K562 (cell line): ENCODE data around the gene OVOL1. TPM values are rescaled to one million over a fixed set of nuclear protein-coding genes. Genes with fewer than 3 reads are reported as not detected.

Experiments used
- FOXJ3 ChIP-seq: sonication (generic); formaldehyde crosslinking; IDR thresholded peaks from 2 replicates; pipeline ENCODE4 v1.4.0; 2020; ENCODE audit warnings: mild to moderate bottlenecking, missing genetic modification reagents
- GATA2 ChIP-seq: sonication (generic); formaldehyde crosslinking; IDR thresholded peaks from 2 replicates; pipeline ENCODE4 v1.4.0; 2020; ENCODE audit warnings: mild to moderate bottlenecking, missing genetic modification reagents
- MITF ChIP-seq: IDR thresholded peaks from 2 replicates; pipeline ENCODE4 v1.6.1; 2014; ENCODE audit warnings: antibody characterized with exemption
- MYBL2 ChIP-seq, 2 experiments: fragments of 450-650 bp in 1 of 2; sonication (generic) in 1 of 2; formaldehyde crosslinking in 1 of 2; IDR thresholded peaks; 2 replicates each; pipeline versions ENCODE4 v1.6.1 to v1.8.1; 2017 to 2022; ENCODE audit warnings: borderline replicate concordance in 1 of 2, inconsistent platforms in 1 of 2, low read depth in 1 of 2, mild to moderate bottlenecking in 1 of 2, missing genetic modification reagents in 1 of 2, moderate library complexity in 1 of 2
- NFE2 ChIP-seq: IDR thresholded peaks from 2 replicates; pipeline ENCODE4 v1.6.1; 2014; ENCODE audit warnings: antibody characterized with exemption, low read depth
- TGIF2 ChIP-seq: sonication (generic); formaldehyde crosslinking; IDR thresholded peaks from 2 replicates; pipeline ENCODE4 v1.8.1; 2022; ENCODE audit warnings: mild to moderate bottlenecking, missing genetic modification reagents, moderate library complexity
- ZNF586 ChIP-seq: fragments of 450-650 bp; formaldehyde crosslinking; conservative IDR thresholded peaks from 2 replicates; pipeline ENCODE4 v1.4.0; 2020; ENCODE audit warnings: mild to moderate bottlenecking, moderate library complexity
- polyA plus RNA-seq, 8 experiments: library from polyadenylated mRNA; depleted of rRNA in 4 of 8; stranded (reverse) in 5 of 8; unstranded in 3 of 8; fragments of >200 nt; fragmentation: Nextera tagmentation in 2 of 8; fragmentation: Illumina TruSeq in 1 of 8; extraction: Ambion mirVana in 2 of 8; extraction: Trizol in 1 of 8; gene quantifications; 2 replicates each; pipeline versions ENCODE4 v1.2.1 to v1.2.3, GENCODE V29; 2011 to 2014; ENCODE audit warnings: inconsistent platforms in 1 of 8, missing spikeins in 1 of 8
- total RNA-seq, 7 experiments: library from RNA; depleted of rRNA in 6 of 7; stranded (reverse); fragments of >200 nt in 6 of 7; fragmentation: Illumina TruSeq in 2 of 7; extraction: Trizol in 2 of 7; gene quantifications; 2 replicates each; pipeline versions ENCODE4 v1.2.1 to v1.2.3, GENCODE V29; 2011 to 2021; ENCODE audit warnings: low replicate concordance in 1 of 7
- TF ChIP-seq, protein P1 (sequence below), 2 experiments: fragments of 450-650 bp; IDR thresholded peaks; 2 replicates each; pipeline ENCODE4 v1.6.1; 2016; ENCODE audit warnings: mild to moderate bottlenecking in 2 of 2, borderline replicate concordance in 1 of 2, low read depth in 1 of 2, moderate library complexity in 1 of 2

The OVOL1 gene
- total and polyA plus RNA-seq, 9 of the 15 experiments (the other 6 are each of a cell fraction or from before 2014, with no cell fraction given) = 0.09 TPM; not detected in 8

DNA sequence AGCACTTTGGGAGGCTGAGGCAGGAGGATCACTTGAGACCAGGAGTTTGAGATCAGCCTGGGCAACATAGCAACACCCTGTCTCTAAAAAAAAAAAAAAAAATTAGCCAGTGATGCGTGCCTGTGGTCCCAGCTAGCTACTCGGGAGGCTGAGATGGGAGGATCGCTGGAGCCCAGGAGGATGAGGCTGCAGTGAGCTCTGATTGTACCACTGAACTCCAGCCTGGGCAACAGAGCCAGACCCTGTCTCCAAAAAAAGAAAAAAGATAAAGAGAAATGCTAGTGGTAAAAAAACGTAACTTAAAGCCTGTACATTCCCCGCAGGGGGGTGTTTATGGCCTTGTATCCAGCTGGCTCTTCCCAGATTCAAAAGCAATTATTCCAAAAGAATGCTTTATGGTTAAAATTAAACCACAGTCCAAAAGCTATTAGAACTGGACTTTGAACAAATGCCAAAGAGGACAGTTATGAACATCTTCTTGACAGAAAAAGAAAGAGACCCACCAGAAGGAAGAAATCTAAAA, 30.5 kb downstream of the OVOL1 start (continued):
- TF ChIP-seq, protein P1, sequence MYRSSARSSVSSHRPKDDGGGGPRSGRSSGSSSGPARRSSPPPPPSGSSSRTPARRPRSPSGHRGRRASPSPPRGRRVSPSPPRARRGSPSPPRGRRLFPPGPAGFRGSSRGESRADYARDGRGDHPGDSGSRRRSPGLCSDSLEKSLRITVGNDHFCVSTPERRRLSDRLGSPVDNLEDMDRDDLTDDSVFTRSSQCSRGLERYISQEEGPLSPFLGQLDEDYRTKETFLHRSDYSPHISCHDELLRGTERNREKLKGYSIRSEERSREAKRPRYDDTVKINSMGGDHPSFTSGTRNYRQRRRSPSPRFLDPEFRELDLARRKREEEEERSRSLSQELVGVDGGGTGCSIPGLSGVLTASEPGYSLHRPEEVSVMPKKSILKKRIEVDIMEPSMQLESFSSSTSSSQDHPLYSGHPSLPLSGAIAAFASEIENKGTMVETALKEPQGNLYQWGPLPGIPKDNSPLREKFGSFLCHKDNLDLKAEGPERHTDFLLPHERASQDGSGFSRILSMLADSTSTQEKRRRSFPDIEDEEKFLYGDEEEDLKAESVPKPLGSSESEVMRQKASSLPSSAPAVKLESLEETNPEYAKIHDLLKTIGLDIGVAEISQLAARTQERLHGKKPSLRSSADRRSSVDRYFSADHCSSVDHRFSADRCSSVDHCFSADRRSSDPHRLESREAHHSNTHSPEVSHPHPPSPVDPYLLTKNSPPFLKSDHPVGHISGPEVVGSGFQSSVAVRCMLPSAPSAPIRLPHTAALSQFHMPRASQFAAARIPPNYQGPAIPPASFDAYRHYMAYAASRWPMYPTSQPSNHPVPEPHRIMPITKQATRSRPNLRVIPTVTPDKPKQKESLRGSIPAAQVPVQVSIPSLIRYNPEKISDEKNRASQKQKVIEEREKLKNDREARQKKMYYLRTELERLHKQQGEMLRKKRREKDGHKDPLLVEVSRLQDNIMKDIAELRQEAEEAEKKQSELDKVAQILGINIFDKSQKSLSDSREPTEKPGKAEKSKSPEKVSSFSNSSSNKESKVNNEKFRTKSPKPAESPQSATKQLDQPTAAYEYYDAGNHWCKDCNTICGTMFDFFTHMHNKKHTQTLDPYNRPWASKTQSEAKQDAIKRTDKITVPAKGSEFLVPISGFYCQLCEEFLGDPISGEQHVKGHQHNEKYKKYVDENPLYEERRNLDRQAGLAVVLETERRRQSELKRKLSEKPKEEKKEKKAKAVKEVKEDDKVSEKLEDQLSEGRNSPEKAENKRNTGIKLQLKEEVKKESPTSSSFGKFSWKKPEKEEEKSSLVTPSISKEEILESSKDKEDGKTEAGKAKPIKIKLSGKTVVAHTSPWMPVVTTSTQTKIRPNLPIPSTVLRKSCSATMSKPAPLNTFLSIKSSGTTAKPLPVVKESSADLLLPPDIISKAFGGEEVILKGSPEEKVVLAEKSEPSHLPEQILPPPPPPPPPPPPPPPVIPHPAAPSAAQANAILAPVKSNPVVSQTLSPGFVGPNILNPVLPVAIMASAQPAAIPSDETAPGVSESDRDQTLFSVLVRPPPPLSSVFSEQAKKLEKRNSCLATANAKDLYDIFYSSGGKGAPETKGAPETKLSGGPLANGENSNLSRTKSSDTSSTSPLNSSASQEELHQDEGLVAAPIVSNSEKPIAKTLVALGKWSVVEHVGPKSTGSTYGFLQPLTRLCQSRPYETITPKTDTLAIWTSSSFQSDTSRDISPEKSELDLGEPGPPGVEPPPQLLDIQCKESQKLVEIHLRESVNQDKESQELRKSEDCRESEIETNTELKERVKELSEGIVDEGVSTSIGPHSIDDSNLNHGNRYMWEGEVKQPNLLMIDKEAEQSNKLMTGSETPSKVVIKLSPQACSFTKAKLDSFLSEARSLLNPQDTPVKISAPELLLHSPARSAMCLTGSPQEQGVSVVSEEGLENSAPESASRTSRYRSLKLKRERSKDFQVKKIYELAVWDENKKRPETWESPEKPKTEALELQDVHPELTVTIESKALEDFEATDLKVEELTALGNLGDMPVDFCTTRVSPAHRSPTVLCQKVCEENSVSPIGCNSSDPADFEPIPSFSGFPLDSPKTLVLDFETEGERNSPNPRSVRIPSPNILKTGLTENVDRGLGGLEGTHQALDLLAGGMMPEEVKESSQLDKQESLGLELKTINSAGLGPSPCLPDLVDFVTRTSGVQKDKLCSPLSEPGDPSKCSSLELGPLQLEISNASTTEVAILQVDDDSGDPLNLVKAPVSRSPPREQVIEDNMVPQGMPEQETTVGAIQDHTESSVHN (IDR thresholded peaks at IDR 0.05; ENCODE audit: borderline replicate concordance in 1 of 2, low read depth in 1 of 2) = no peak
- TF ChIP-seq NFE2 = no peak
- no peak for TF ChIP-seq TGIF2 (CRISPR knock-in tag)
- no peak for TF ChIP-seq MYBL2 (IDR thresholded peaks at IDR 0.05; ENCODE audit: low read depth)
- no peak for TF ChIP-seq MYBL2 (CRISPR knock-in tag; IDR thresholded peaks at IDR 0.05; ENCODE audit: borderline replicate concordance)
- TF ChIP-seq MITF = no peak
- no peak for TF ChIP-seq ZNF586 (CRISPR knock-in tag)
- TF ChIP-seq GATA2 (CRISPR knock-in tag) = no peak
- no peak for TF ChIP-seq FOXJ3 (CRISPR knock-in tag)
